Measurements from ENCODE around the gene PRDM15. TPM values are rescaled to one million over a fixed set of nuclear protein-coding genes. Genes with fewer than 3 reads are reported as not detected.
"Not testable (repeated sequence)": the region's sequence is repeated elsewhere in the genome, so short reads cannot be mapped to it uniquely, and the experiment has no call there.

PRDM15 gene
- total RNA-seq, 1 experiment from 2014 or later: 5.4 TPM

GRCh38 chr21:41801321-41802197, 77.6 kb downstream of the PRDM15 start:
- no peak for DNase-seq (ENCODE audit: low spot score)
- in situ Hi-C loops (cut with HindIII; ENCODE audit: low sequenced_read_pairs): no loop called here

GRCh38 chr21:41800425-41801320, 78.5 kb downstream of the PRDM15 start:
- no peak for DNase-seq (ENCODE audit: low spot score)
- in situ Hi-C loops (cut with HindIII; ENCODE audit: low sequenced_read_pairs): no loop called here

GRCh38 chr21:41799763-41800162, 79.4 kb downstream of the PRDM15 start:
- no peak for DNase-seq (ENCODE audit: low spot score)
- in situ Hi-C loops (cut with HindIII; ENCODE audit: low sequenced_read_pairs): no loop called here

- DNase-seq (ENCODE audit: low spot score): no peak
- in situ Hi-C loops (cut with HindIII; ENCODE audit: low sequenced_read_pairs): no loop called here
Measured at GRCh38 chr21:41798326-41798725, 80.8 kb downstream of the PRDM15 start.

GRCh38 chr21:41796476-41797080, 82.6 kb downstream of the PRDM15 start:
- no peak for DNase-seq (ENCODE audit: low spot score)
- in situ Hi-C loops (cut with HindIII; ENCODE audit: low sequenced_read_pairs): no loop called here

DNA sequence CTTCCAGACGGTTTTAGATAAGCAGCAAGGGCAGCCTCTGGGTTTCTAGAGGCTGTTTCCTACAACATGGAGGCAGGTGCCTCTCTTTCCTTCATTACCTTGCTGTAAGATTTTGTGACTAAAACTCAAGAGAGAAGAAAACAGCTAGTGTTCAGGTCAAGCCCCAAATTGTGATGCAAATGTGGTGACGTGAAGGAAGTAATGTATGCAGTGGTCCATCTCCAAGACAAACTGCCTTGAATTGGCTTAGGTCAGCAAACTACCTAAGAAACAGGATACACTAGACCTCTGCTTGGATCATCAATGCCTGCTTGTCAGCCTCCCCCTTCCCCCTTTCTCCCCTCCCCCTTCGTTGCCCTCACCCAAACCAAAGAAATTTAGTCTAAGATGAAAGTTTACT, 83.4 kb downstream of the PRDM15 start:
- no peak for DNase-seq (ENCODE audit: low spot score)
- in situ Hi-C loops (cut with HindIII; ENCODE audit: low sequenced_read_pairs): no loop called here

DNA sequence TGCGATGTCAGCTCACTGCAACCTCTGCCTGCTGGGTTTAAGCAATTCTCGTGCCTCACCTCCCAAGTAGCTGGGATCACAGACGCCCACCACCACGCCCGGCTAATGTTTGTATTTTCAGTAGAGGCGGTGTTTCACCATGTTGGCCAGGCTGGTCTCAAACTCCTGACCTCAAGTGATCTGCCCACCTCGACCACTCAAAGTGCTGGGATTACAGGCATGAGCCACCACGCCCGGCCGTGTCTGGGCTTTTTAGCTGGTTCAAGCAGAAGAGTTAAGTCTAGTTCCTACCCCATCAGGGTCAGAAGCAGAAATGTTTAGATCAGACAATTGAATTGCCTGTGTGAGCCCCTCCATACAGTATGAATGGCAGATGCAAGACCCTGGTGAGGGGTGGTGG, 84.5 kb downstream of the PRDM15 start:
- DNase-seq (ENCODE audit: low spot score): no peak
- in situ Hi-C loops (cut with HindIII; ENCODE audit: low sequenced_read_pairs): no loop called here

GRCh38 chr21:41792711-41793110, 86.4 kb downstream of the PRDM15 start:
- no peak for DNase-seq (ENCODE audit: low spot score)
- in situ Hi-C loops (cut with HindIII; ENCODE audit: low sequenced_read_pairs): no loop called here

DNA sequence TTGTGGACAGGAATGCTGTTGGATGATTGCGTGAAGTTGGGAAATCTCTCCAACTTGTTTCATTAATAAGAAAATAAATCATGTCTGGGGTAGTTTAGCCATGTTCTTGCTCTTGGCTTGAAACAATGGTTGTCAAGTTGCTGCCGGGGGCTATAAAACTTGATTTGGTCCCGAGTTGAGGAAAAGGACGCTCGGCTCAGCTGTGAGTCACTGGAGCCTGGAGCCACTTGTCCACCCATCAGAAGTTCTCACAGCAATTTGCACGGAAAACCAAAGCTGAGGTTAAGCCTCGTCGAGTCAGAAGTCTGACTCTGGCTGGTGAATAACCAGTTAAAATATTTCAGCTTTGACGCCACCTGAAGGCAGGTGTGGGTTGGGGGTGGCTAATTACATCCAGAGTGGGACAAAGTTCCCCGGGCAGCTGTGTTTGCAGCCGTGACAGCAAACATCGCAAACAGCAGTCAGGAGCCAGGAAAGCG, 92.6 kb downstream of the PRDM15 start:
- in situ Hi-C loops (cut with HindIII; ENCODE audit: low sequenced_read_pairs): no loop called here
- no peak for DNase-seq (ENCODE audit: low spot score)

DNA sequence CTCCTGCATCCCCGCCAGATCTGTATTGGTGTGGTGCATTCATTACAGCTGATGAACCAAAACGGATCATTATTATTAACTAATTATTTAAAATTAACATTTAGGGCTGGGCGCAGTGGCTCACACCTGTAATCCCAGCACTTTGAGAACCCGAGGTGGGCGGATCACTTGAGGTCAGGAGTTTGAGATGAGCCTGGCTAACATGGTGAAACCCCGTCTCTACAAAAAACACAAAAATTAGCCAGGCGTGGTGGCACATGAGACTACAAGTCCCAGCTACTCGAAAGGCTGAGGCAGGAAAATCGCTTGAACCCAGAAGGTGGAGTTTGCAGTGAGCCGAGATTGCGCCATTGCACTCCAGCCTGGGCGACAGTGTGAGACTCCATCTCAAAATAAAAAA, 93.9 kb downstream of the PRDM15 start:
- in situ Hi-C loops (cut with HindIII; ENCODE audit: low sequenced_read_pairs); DNase-seq (ENCODE audit: low spot score): not testable (repeated sequence)

GRCh38 chr21:41784456-41785102, 94.6 kb downstream of the PRDM15 start:
- in situ Hi-C loops (cut with HindIII; ENCODE audit: low sequenced_read_pairs): no loop called here
- no peak for DNase-seq (ENCODE audit: low spot score)

DNA sequence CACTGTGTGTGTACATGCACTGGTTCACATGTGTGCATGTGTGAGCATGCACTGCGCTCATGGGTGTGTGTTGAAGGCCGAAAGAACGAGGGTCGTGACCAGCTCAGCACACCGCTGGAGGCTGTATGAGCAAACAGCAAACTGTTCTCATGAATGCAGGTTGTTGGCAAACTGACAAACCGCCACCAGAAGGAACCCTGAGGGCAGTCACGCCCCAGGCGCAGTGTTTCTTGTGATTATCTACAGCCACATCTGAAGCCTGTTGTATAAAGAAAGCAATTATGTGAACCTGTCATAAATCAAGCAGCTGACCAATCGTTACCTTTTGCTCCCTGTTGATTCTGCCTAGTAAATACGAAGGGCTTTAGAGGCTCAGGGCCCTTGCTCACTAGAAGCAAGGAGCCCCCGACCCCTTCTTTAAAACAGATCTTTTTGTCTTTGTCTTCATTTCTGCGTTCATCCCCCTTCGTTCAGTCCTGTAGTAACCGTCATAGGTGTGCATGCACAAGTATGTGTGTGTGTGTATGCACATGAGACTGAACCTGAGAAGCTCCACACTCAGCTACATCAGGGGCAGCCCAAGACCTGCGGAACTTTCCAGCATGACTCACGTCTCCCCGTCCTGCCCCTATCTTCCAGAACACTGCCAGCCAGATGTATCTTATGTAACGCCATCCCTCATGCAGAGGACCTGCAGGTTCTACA, 95.5 kb downstream of the PRDM15 start:
- no peak for DNase-seq (ENCODE audit: low spot score)
- in situ Hi-C loops (cut with HindIII; ENCODE audit: low sequenced_read_pairs): no loop called here

GRCh38 chr21:41781050-41781410, 98.1 kb downstream of the PRDM15 start:
- in situ Hi-C loops (cut with HindIII; ENCODE audit: low sequenced_read_pairs): no loop called here
- no peak for DNase-seq (ENCODE audit: low spot score)

- DNase-seq (ENCODE audit: low spot score): no peak
- in situ Hi-C loops (cut with HindIII; ENCODE audit: low sequenced_read_pairs): no loop called here
Measured at GRCh38 chr21:41780337-41781049, 98.7 kb downstream of the PRDM15 start.

DNA sequence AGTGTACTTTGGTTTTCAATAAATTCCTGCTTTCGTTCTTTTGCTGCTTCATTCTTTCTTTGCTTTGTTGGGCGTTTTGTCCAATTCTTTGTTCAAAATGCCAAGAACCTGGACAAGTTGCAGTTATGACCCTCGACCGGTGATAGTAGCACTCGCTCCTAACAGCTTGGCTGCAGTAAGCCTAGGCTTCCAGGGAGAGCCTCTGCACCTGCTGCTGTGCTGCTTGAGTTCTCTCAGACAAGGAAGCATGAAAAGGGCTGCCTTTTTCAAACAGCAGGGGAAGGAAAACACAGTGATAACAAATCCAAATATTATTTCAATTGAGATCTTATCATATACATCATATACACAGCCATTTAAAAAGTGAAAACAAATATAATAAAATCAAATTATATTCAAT, 99.5 kb downstream of the PRDM15 start:
- no peak for DNase-seq (ENCODE audit: low spot score)
- in situ Hi-C loops (cut with HindIII; ENCODE audit: low sequenced_read_pairs): no loop called here

- in situ Hi-C loops (cut with HindIII; ENCODE audit: low sequenced_read_pairs): no loop called here
- no peak for DNase-seq (ENCODE audit: low spot score)
Measured at GRCh38 chr21:41778930-41779600, 100.1 kb downstream of the PRDM15 start.

DNA sequence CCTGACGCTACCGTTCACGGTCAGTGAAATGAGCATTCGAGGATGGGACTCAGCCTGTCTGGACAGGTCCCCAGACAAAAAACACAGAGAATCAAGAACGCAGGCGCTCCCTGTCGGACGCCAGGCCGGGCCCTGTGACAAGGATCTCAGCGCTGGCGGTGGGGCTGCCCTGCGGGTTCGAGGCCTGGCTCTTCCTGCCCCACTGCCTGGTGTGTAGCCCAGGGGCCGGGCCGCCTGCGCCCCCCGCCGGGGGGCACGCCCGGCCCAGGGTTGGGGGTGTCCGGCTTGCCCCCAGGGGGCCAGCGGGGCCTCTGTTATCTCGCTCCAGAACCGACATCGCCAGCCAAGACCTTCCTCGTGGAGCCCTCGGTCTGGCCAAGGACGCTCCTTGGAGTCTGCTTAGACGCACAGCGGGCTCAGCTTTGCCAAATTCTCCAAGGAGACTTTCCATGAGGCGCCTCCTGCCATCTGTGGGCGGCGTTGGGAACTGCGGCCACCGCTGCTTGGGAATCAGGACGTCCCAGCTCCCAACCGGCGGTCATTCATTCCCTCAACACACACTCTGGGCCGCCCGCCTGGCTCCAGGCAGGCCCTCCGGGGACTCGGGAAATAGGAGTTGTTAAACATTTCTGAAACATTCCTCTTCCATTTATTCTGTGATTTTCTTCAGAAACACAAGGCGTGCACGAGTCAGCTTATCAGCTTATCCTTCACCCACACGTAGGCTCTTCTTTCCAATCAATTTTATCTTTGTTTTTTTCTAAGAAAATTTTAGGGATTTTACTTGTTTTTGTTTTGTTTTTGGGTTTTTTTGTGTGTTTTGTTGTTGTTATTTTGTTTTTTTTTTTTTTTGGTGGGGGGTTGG, 101.0 kb downstream of the PRDM15 start:
- DNase-seq (ENCODE audit: low spot score): peak; percentile 66
- in situ Hi-C loops (cut with HindIII; ENCODE audit: low sequenced_read_pairs): no loop called here
